ENCODE measurements around the gene MRPS34. TPM values are rescaled to one million over a fixed set of nuclear protein-coding genes. Genes with fewer than 3 reads are reported as not detected.
A peak's percentile ranks its signal among the peaks of the same experiment; 100 is the strongest.

Gene MRPS34
- total and polyA plus RNA-seq, 9 of the 15 experiments (the other 6 are each of a cell fraction or from before 2014, with no cell fraction given): 5.2 to 334 (median 92.8) TPM

DNA sequence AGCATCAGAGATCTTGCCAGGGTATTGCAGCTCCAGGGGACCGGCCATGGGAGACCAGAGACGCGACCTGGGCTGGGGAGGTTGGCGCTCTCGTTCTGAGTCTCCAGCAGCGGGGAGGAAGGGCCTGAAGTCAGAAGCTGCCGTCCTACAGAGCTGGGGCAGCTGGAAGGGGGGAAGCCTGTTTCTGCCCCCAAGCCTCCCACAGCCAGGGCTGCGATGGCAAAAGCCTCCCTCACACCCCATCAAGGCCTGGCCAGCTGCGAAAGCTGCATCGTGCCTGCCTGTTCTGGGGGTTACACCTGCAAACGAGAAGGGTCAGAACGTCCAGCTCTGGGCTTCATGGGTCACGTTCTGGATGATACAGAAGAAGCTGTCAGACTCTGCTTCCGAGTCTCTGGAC is 40.9 kb downstream of the MRPS34 start:
- intact Hi-C loops (cut with micrococcal nuclease) (no loop called here), in situ Hi-C loops (cut with MboI) (no loop called here)
- ATAC-seq (no peak), DNase-seq (ENCODE audit: extremely low read depth in 1 of 4, low spot score in 3 of 4) (no peak), FAIRE-seq (no peak)
- no peaks in the 10 kb centered on the region for H3K9me1 ChIP-seq (ENCODE audit: control insufficient read depth, insufficient read depth, low read length)
- TF ChIP-seq POLR2G (IDR thresholded peaks at IDR 0.05; ENCODE audit: low read depth, low read length): peak; percentile 22; the same call in 1 of the 2 replicates
- no peak for TF ChIP-seq CCAR2 (IDR thresholded peaks at IDR 0.05; ENCODE audit: low read depth, low read length)
- TF ChIP-seq PYGO2 (tag; IDR thresholded peaks at IDR 0.05): no peak
- no peaks in the 10 kb centered on the region; the same call in 2 of the 3 replicates for H3K79me2 ChIP-seq (ENCODE audit: control insufficient read depth, insufficient read depth, low read length)
- WGBS (ENCODE audit: insufficient coverage, low coverage, missing lambda C conversion rate): 92% methylated on average over 11 of the region's 14 CpGs
- no peak overlapping the region for H3K4me2 ChIP-seq (ENCODE audit: insufficient read depth, low read length)
- no peak overlapping the region for H3K27ac ChIP-seq (ENCODE audit: extremely low read depth, low read depth, low read length)
- no peak overlapping the region; a peak in 1 of 4 replicates for H3K9ac ChIP-seq (ENCODE audit: insufficient read depth in 1 of 2, low read depth in 2 of 2, low read length in 2 of 2)
- CTCF ChIA-PET (ENCODE audit: low intra/inter-chr PET ratio): no interaction called here
- peaks cover 24% of the 10 kb centered on the region for H3K9me3 ChIP-seq (replicated peaks; ENCODE audit: control insufficient read depth, insufficient read depth, low read depth, low read length)
- no peaks in the 10 kb centered on the region for H3K27me3 ChIP-seq (ENCODE audit: control insufficient read depth in 2 of 2, insufficient read depth in 2 of 2, low read length in 2 of 2)
- BruUV-seq (replicated peaks): no TSS peak
- H3K4me3 ChIP-seq: no peak overlapping the region
- H3K36me3 ChIP-seq (ENCODE audit: control insufficient read depth, insufficient read depth, low read length): peaks cover 55% of the 10 kb centered on the region; the same call in 2 of the 3 replicates
- POLR2A ChIA-PET: interaction anchor here (0.5 to 0.7 kb wide), 2 partner anchors 21 to 24 kb away, joined by 3 to 4 read pairs; no protein-coding TSS in a partner anchor
- H3K4me1 ChIP-seq (replicated peaks in 1 of 2; ENCODE audit: control insufficient read depth in 2 of 2, insufficient read depth in 2 of 2, low read length in 2 of 2): peaks cover 0 to 27% of the 10 kb centered on the region in 2 experiments; a peak in 2 of 5 replicates
- no peaks in the 10 kb centered on the region for H4K20me1 ChIP-seq (replicated peaks; ENCODE audit: control insufficient read depth, insufficient read depth, low read length)
- H2AFZ ChIP-seq (ENCODE audit: low read depth, low read length): no peak overlapping the region

DNA sequence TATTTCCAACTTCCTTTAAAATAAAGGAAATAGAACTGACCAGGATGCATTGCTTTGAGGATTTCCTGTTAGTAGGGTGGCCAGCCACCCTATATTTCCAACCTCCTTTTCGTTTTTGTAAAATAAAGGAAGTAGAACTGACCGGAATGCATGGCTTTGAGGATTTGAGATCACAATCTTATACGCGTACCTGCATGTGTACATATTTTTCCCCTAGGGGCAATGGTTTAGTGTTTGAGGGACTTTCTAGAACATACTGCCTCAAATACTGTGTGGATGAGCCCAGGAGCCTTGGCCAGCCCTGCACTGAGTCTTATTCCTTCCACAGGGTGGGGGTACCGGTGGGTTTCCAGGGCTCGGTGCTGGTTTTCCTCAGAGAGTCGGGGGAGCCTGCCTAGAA is 41.3 kb downstream of the MRPS34 start:
- no peak overlapping the region for H3K9ac ChIP-seq (ENCODE audit: insufficient read depth in 1 of 2, low read depth in 2 of 2, low read length in 2 of 2)
- no peaks in the 10 kb centered on the region for H3K9me1 ChIP-seq (ENCODE audit: control insufficient read depth, insufficient read depth, low read length)
- H2AFZ ChIP-seq (ENCODE audit: low read depth, low read length): no peak overlapping the region
- no peaks in the 10 kb centered on the region for H3K27me3 ChIP-seq (ENCODE audit: control insufficient read depth in 2 of 2, insufficient read depth in 2 of 2, low read length in 2 of 2)
- ATAC-seq: no peak
- no peak overlapping the region for H3K4me3 ChIP-seq
- WGBS (ENCODE audit: insufficient coverage, low coverage, missing lambda C conversion rate): 90% methylated on average over 6 of the region's 7 CpGs
- TF ChIP-seq KDM2B (CRISPR knock-in tag; IDR thresholded peaks at IDR 0.05): no peak
- no peak for TF ChIP-seq FOXA3 (CRISPR knock-in tag; conservative IDR thresholded peaks at IDR 0.05 in 1 of 2, IDR thresholded peaks at IDR 0.05 in 1 of 2)
- no peak for TF ChIP-seq ZNF408 (CRISPR knock-in tag; IDR thresholded peaks at IDR 0.05; ENCODE audit: low read depth)
- TF ChIP-seq GTF2F1 (IDR thresholded peaks at IDR 0.05; ENCODE audit: low read depth, low read length): no peak
- no peak for TF ChIP-seq FOXP4 (CRISPR knock-in tag; IDR thresholded peaks at IDR 0.05; ENCODE audit: borderline replicate concordance)
- TF ChIP-seq PYGO2 (tag; IDR thresholded peaks at IDR 0.05): no peak
- no peak for TF ChIP-seq SMAD4 (CRISPR knock-in tag; conservative IDR thresholded peaks at IDR 0.05)
- TF ChIP-seq SAFB2 (IDR thresholded peaks at IDR 0.05; ENCODE audit: borderline replicate concordance, low read depth, low read length, severe bottlenecking): no peak
- no peak for TF ChIP-seq ZNF324 (CRISPR knock-in tag; IDR thresholded peaks at IDR 0.05)
- no peak for TF ChIP-seq HOMEZ (CRISPR knock-in tag; IDR thresholded peaks at IDR 0.05)
- H3K27ac ChIP-seq (ENCODE audit: extremely low read depth, low read depth, low read length): no peak overlapping the region
- intact Hi-C loops (cut with micrococcal nuclease): no loop called here
- H3K4me2 ChIP-seq (ENCODE audit: insufficient read depth, low read length): no peak overlapping the region
- H3K4me1 ChIP-seq (replicated peaks in 1 of 2; ENCODE audit: control insufficient read depth in 2 of 2, insufficient read depth in 2 of 2, low read length in 2 of 2): peaks cover 0 to 26% of the 10 kb centered on the region in 2 experiments; a peak in 2 of 5 replicates
- ChIA-PET CTCF (ENCODE audit: low intra/inter-chr PET ratio) (no interaction called here), POLR2A (no interaction called here)
- H3K36me3 ChIP-seq (ENCODE audit: control insufficient read depth, insufficient read depth, low read length): peaks cover 60% of the 10 kb centered on the region; the same call in 2 of the 3 replicates
- BruUV-seq (replicated peaks): no TSS peak
- peaks cover 22% of the 10 kb centered on the region for H3K9me3 ChIP-seq (replicated peaks; ENCODE audit: control insufficient read depth, insufficient read depth, low read depth, low read length)
- no peak for DNase-seq (ENCODE audit: extremely low read depth in 1 of 4, low spot score in 3 of 4)
- no peaks in the 10 kb centered on the region; the same call in 2 of the 3 replicates for H3K79me2 ChIP-seq (ENCODE audit: control insufficient read depth, insufficient read depth, low read length)
- no peaks in the 10 kb centered on the region for H4K20me1 ChIP-seq (replicated peaks; ENCODE audit: control insufficient read depth, insufficient read depth, low read length)
- in situ Hi-C loops (cut with MboI): no loop called here
- FAIRE-seq: no peak
